Activated naive CD8-positive, alpha-beta T cell treated with anti-CD3 and anti-CD28 coated beads for 36 hours (primary cell): ENCODE results near the gene PHF3. TPM values are rescaled to one million over a fixed set of nuclear protein-coding genes. Genes with fewer than 3 reads are reported as not detected.

Experiments
- DNase-seq: peaks from one replicate; pipeline ENCODE4 v3.0.0; 2021
- H3K27ac Mint-ChIP-seq: one replicate; pipeline ENCODE4 v1.8.0; 2022; ENCODE audit warnings: mild to moderate bottlenecking, moderate library complexity, mixed read lengths
- H3K27me3 Mint-ChIP-seq: one replicate; pipeline ENCODE4 v1.8.0; 2022; ENCODE audit warnings: mild to moderate bottlenecking, mixed read lengths
- H3K36me3 Mint-ChIP-seq: one replicate; pipeline ENCODE4 v1.8.0; 2021; ENCODE audit warnings: mild to moderate bottlenecking, mixed read lengths
- H3K4me1 Mint-ChIP-seq: one replicate; pipeline ENCODE4 v1.8.0; 2021; ENCODE audit warnings: mixed read lengths
- H3K4me3 Mint-ChIP-seq: one replicate; pipeline ENCODE4 v1.8.0; 2022; ENCODE audit warnings: mild to moderate bottlenecking, moderate library complexity, mixed read lengths
- H3K9me3 Mint-ChIP-seq: one replicate; pipeline ENCODE4 v1.8.0; 2022; ENCODE audit warnings: mixed read lengths
- total RNA-seq, 2 experiments: library from RNA; stranded (reverse); gene quantifications; one replicate each; pipeline ENCODE4 v1.2.3, GENCODE V29; 2021

Gene PHF3
- total RNA-seq, 2 experiments from 2014 or later = 46.2 to 48.5 TPM

DNA sequence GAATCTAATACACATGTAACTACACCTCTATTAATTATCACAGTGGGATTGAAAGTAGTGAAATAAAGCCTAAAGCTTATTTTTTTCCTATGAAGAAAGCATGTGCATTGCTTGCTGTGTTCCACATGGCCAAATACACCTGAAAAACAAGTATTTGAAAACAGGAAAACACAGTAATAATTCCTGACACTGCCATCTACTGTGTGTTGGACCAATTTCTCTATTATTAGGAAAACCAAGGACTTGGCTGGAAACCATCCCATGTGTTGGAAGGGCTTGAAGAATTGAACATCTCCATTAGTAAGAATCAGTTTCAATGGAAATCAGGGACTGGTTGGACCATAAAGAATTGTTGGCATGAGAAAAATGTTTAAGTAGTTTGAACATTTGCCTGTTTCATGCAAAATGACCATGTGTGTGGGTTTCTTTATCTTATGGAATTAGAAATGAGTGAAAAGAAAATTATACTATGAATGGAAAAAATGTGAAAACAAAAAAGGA, 124.1 kb downstream of the PHF3 start:
- DNase-seq = no peak
- Mint-ChIP-seq H3K27ac (no peak overlapping the region), H3K27me3 (no peaks in the 10 kb centered on the region), H3K4me3 (no peak overlapping the region), H3K36me3 (peaks cover 19% of the 10 kb centered on the region), H3K4me1 (no peaks in the 10 kb centered on the region), H3K9me3 (peaks cover 17% of the 10 kb centered on the region)

DNA sequence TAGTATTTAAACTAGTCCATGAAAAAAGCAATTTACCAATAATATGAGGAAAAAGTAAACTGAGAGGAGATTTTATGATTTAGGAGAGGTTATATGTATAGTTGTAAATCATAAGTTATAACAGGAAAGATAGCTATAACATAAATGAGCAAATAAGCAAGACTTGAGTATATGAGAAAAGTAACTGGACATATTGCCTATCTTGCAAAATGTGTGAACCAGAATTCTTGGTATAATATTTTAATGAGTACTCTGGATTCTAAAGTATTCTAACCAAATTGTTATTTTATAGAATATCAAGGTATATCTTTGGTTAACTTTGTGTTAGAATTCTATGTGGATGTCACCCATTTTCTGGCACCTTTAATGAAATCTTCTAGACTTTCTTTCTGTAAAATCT, 124.6 kb downstream of the PHF3 start:
- no peak for DNase-seq
- Mint-ChIP-seq H3K27ac (no peak overlapping the region), H3K4me3 (no peak overlapping the region), H3K27me3 (no peaks in the 10 kb centered on the region), H3K36me3 (peaks cover 15% of the 10 kb centered on the region), H3K9me3 (peaks cover 13% of the 10 kb centered on the region), H3K4me1 (no peaks in the 10 kb centered on the region)

DNA sequence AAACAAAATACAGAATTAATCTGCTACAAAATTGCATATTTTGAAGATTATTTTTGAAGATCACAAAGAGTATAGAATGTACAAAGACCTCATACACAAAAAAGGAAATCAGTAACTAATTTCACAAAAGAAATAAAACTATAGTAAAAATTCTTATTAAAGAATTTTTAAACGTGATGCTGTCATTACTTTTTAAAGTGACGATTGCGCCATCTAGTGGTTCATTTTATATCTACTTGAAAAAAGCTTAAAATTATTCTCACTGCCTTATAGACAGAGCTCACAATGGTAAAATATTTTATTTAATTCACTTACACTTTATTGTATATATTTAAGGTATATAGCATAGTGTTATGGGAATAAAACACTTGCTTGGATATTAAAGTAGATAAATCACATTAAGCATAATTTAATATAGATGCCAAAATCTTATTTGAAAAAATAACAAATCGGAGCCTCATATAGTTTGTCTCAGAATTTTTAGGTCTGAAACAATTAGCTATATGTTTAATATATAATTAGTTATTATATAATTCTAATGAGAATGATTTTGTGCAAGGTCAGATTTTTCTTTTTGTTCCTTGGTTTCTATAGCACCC, 128.8 kb downstream of the PHF3 start:
- H3K36me3 Mint-ChIP-seq = no peaks in the 10 kb centered on the region
- H3K4me1 Mint-ChIP-seq = no peaks in the 10 kb centered on the region
- H3K4me3 Mint-ChIP-seq = no peak overlapping the region
- no peak for DNase-seq
- H3K9me3 Mint-ChIP-seq = peaks cover 8% of the 10 kb centered on the region
- no peak overlapping the region for H3K27ac Mint-ChIP-seq
- no peaks in the 10 kb centered on the region for H3K27me3 Mint-ChIP-seq

Other genes starting within 250 kb of the PHF3 start
- gene PTP4A1, start 63.3 kb upstream of the PHF3 start, total RNA-seq = 10 to 100 TPM; 79.6 to 82.0 TPM